Panc1 (cell line): ENCODE results near the gene PXT1.

ENCODE experiments used
- CTCF ChIP-seq: fragments of 450-650 bp; IDR thresholded peaks from 2 replicates; pipeline ENCODE4 v1.5.1; 2017; ENCODE audit warnings: mild to moderate bottlenecking
- POLR2AphosphoS5 ChIP-seq: IDR thresholded peaks from 2 replicates; pipeline ENCODE4 v1.6.1; 2012; ENCODE audit warnings: mild to moderate bottlenecking, low read depth, low read length, moderate library complexity
- REST ChIP-seq, 2 experiments: IDR thresholded peaks; 2 replicates each; pipeline ENCODE4 v1.6.1; 2011 to 2012; ENCODE audit warnings: low read depth in 2 of 2, control low read depth in 1 of 2, low read length in 1 of 2, mild to moderate bottlenecking in 1 of 2, moderate library complexity in 1 of 2; ENCODE audit not compliant: insufficient read depth in 1 of 2
- SIN3A ChIP-seq: IDR thresholded peaks from 2 replicates; pipeline ENCODE4 v1.6.1; 2012; ENCODE audit warnings: low read depth, mild to moderate bottlenecking, low read length, moderate library complexity, borderline replicate concordance; ENCODE audit not compliant: insufficient read depth

GRCh38 chr6:36404164-36404563 lies 38.5 kb downstream of the PXT1 start:
- TF ChIP-seq CTCF, result no peak
- no peak for TF ChIP-seq REST (IDR thresholded peaks at IDR 0.05; ENCODE audit: insufficient read depth in 1 of 2, low read depth in 2 of 2, low read length in 1 of 2)
- TF ChIP-seq POLR2AphosphoS5, result no peak
- TF ChIP-seq SIN3A, result no peak
